ENCODE data around the gene ULBP1.

DNA sequence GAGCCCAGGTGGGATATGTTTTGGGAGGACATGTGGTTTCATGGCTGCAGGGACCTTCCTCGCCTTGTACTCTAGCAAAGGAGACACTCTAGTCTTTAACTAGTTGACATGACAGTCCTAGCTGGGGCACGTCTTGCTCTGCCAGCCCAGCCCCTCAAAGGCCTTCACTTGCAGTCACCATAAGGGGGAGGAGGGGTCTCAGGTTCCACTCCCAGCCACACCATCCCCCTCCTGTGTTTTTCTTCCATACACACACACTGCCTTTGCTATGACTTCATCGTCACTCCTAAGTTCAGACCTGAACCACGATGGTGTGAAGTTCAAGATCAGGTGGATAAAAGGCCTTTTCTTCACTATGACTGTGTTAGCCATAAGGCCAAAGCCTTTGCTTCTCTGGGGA is 13.5 kb downstream of the ULBP1 start:
- TF ChIP-seq, protein P1, sequence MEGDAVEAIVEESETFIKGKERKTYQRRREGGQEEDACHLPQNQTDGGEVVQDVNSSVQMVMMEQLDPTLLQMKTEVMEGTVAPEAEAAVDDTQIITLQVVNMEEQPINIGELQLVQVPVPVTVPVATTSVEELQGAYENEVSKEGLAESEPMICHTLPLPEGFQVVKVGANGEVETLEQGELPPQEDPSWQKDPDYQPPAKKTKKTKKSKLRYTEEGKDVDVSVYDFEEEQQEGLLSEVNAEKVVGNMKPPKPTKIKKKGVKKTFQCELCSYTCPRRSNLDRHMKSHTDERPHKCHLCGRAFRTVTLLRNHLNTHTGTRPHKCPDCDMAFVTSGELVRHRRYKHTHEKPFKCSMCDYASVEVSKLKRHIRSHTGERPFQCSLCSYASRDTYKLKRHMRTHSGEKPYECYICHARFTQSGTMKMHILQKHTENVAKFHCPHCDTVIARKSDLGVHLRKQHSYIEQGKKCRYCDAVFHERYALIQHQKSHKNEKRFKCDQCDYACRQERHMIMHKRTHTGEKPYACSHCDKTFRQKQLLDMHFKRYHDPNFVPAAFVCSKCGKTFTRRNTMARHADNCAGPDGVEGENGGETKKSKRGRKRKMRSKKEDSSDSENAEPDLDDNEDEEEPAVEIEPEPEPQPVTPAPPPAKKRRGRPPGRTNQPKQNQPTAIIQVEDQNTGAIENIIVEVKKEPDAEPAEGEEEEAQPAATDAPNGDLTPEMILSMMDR (IDR thresholded peaks at IDR 0.05), result no peak
- no peak for TF ChIP-seq POLR2A (IDR thresholded peaks at IDR 0.05)
